GM15510 (cell line): ENCODE results near the gene GAS6.

Experiments
- POLR2A ChIP-seq: IDR thresholded peaks from 3 replicates; pipeline ENCODE4 v1.6.1; 2011; ENCODE audit warnings: borderline replicate concordance; ENCODE audit not compliant: insufficient read length; ENCODE audit errors: extremely low read depth

GAS6 gene

GRCh38 chr13:113852536-113853517 lies 11.0 kb downstream of the GAS6 start:
- TF ChIP-seq POLR2A, result no peak

- TF ChIP-seq POLR2A, result no peak
Measured at GRCh38 chr13:113851826-113852535, 11.9 kb downstream of the GAS6 start.

- no peak for TF ChIP-seq POLR2A
Measured at GRCh38 chr13:113851480-113851803, 12.4 kb downstream of the GAS6 start.

- TF ChIP-seq POLR2A, result no peak
Measured at GRCh38 chr13:113850722-113851479, 13.0 kb downstream of the GAS6 start.

GRCh38 chr13:113849981-113850721 lies 13.7 kb downstream of the GAS6 start:
- TF ChIP-seq POLR2A, result no peak

GRCh38 chr13:113849546-113849945 lies 14.3 kb downstream of the GAS6 start:
- no peak for TF ChIP-seq POLR2A

- TF ChIP-seq POLR2A, result no peak
Measured at GRCh38 chr13:113848431-113849260, 15.2 kb downstream of the GAS6 start.

GRCh38 chr13:113848020-113848419 lies 15.9 kb downstream of the GAS6 start:
- TF ChIP-seq POLR2A, result no peak

GRCh38 chr13:113846636-113847318 lies 17.1 kb downstream of the GAS6 start:
- no peak for TF ChIP-seq POLR2A

GRCh38 chr13:113845723-113846635 lies 17.9 kb downstream of the GAS6 start:
- TF ChIP-seq POLR2A, result no peak

GRCh38 chr13:113845055-113845454 lies 18.8 kb downstream of the GAS6 start:
- no peak for TF ChIP-seq POLR2A
